Kidney (tissue), 14 donors: ENCODE results near the gene CARD10. TPM values are rescaled to one million over a fixed set of nuclear protein-coding genes. Genes with fewer than 3 reads are reported as not detected.
A peak's percentile ranks its signal among the peaks of the same experiment; 100 is the strongest.
"Not testable (repeated sequence)": the region's sequence is repeated elsewhere in the genome, so short reads cannot be mapped to it uniquely, and the experiment has no call there.

Experiments used
- DNase-seq, 5 donors: peaks; one replicate each; pipeline ENCODE4 v3.0.0-alpha.2; 2013 to 2020
- FAIRE-seq: peaks from 2 replicates; lab custom pipeline; 2012; peaks lifted over from hg19 to GRCh38; lab: Jason Lieb, UNC
- H3K27ac ChIP-seq, 2 donors: one replicate each; pipeline ENCODE4 v1.7.0; 2013; ENCODE audit warnings: low read depth in 2 of 2, low read length in 2 of 2, inconsistent platforms in 1 of 2
- H3K27me3 ChIP-seq: one replicate; pipeline ENCODE4 v1.7.1; 2013; ENCODE audit warnings: low read length, inconsistent platforms; ENCODE audit not compliant: control insufficient read depth, insufficient read depth
- H3K36me3 ChIP-seq, 3 donors: one replicate each; pipeline versions ENCODE4 v1.7.0 to v1.7.1; 2013; ENCODE audit warnings: low read length in 3 of 3, control low read depth in 1 of 3, inconsistent platforms in 1 of 3; ENCODE audit not compliant: insufficient read depth in 3 of 3, control insufficient read depth in 2 of 3
- H3K4me1 ChIP-seq, 3 donors: one replicate each; pipeline versions ENCODE4 v1.7.0 to v1.7.1; 2013; ENCODE audit warnings: low read length in 3 of 3, inconsistent platforms in 1 of 3, low read depth in 1 of 3; ENCODE audit not compliant: control insufficient read depth in 2 of 3, insufficient read depth in 2 of 3
- H3K4me3 ChIP-seq, 3 donors: one replicate each; pipeline versions ENCODE4 v1.7.0 to v1.8.1; 2013; ENCODE audit warnings: low read length in 3 of 3, control low read depth in 1 of 3, inconsistent platforms in 1 of 3
- H3K9ac ChIP-seq, 3 donors: one replicate each; pipeline versions ENCODE4 v1.7.0 to v1.7.1; 2013; ENCODE audit warnings: low read length in 3 of 3, control low read depth in 1 of 3, inconsistent platforms in 1 of 3
- H3K9me3 ChIP-seq, 3 donors: one replicate each; pipeline versions ENCODE4 v1.7.0 to v1.7.1; 2013; ENCODE audit warnings: low read length in 3 of 3, control low read depth in 1 of 3, inconsistent platforms in 1 of 3; ENCODE audit not compliant: control insufficient read depth in 2 of 3, insufficient read depth in 1 of 3
- intact Hi-C: fragments of 100-400 bp; cut with DNase I; formaldehyde crosslinking; loops from one replicate; pipeline ENCODE4 v1.11.1; 2022
- polyA plus RNA-seq: library from polyadenylated mRNA; stranded (reverse); fragments of 350-450 nt; fragmentation: Illumina TruSeq; extraction: RNeasy Lipid Tissue Mini Kit (QIAGEN cat#74804); gene quantifications from one replicate; pipeline ENCODE4 v1.2.3, GENCODE V29; 2014; ENCODE audit warnings: low read depth, low replicate concordance; ENCODE audit not compliant: insufficient read depth
- total RNA-seq: library from RNA; stranded (reverse); fragmentation: NEBNext Ultra II Directional; extraction: Animal tissue kit (Norgen Biotek cat#: 25700); gene quantifications from one replicate; pipeline ENCODE4 v1.2.1, GENCODE V29; 2021
- TF ChIP-seq, protein P1 (sequence below): IDR thresholded peaks from 3 replicates; pipeline ENCODE4 v1.5.1; 2012; ENCODE audit warnings: mild to moderate bottlenecking, moderate library complexity, borderline replicate concordance; ENCODE audit not compliant: insufficient read depth; ENCODE audit errors: extremely low read depth
- donor health status: control.
- donor health status: control.
- donor health status: control.
- donor health status: control.
- donor health status: control.
- donor health status: DM: yes; HTN: yes; CAD: no.
- donor health status: Normal renal cell carcinoma (clear cell type).

CARD10 gene
- total and polyA plus RNA-seq, 2 donors from 2014 or later: 32.4 to 42.3 TPM

DNA sequence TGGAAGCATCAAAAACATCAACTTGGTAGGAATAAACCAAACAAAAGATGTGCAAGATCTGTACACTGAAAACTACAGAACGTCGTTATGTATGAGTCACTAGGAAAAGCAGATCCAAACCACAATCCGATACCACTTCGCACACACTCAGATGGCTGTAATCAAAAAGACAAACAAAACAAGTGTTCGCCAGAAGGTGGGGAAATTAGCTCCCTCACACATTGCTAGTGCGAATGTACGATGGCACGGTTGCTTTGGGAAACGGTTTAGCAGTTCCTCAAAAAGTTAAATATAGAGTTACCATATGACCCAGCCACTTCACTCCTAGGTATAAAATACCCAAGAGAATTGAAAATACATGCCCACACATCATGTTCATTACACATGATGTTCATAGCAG is 14.8 kb upstream of the CARD10 start:
- Histone ChIP-seq H3K9me3 (no peaks in the 10 kb centered on the region), H3K27me3 (no peaks in the 10 kb centered on the region), H3K4me3 (no peak overlapping the region), H3K9ac (no peak overlapping the region), H3K36me3 (no peaks in the 10 kb centered on the region), H3K4me1 (peaks cover 0 to 6% (median 1%) of the 10 kb centered on the region in 3 donors), H3K27ac (no peak overlapping the region)
- TF ChIP-seq, protein P1, sequence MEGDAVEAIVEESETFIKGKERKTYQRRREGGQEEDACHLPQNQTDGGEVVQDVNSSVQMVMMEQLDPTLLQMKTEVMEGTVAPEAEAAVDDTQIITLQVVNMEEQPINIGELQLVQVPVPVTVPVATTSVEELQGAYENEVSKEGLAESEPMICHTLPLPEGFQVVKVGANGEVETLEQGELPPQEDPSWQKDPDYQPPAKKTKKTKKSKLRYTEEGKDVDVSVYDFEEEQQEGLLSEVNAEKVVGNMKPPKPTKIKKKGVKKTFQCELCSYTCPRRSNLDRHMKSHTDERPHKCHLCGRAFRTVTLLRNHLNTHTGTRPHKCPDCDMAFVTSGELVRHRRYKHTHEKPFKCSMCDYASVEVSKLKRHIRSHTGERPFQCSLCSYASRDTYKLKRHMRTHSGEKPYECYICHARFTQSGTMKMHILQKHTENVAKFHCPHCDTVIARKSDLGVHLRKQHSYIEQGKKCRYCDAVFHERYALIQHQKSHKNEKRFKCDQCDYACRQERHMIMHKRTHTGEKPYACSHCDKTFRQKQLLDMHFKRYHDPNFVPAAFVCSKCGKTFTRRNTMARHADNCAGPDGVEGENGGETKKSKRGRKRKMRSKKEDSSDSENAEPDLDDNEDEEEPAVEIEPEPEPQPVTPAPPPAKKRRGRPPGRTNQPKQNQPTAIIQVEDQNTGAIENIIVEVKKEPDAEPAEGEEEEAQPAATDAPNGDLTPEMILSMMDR: no peak
- DNase-seq (no peak), FAIRE-seq (no peak)
- intact Hi-C loops: no loop called here

DNA sequence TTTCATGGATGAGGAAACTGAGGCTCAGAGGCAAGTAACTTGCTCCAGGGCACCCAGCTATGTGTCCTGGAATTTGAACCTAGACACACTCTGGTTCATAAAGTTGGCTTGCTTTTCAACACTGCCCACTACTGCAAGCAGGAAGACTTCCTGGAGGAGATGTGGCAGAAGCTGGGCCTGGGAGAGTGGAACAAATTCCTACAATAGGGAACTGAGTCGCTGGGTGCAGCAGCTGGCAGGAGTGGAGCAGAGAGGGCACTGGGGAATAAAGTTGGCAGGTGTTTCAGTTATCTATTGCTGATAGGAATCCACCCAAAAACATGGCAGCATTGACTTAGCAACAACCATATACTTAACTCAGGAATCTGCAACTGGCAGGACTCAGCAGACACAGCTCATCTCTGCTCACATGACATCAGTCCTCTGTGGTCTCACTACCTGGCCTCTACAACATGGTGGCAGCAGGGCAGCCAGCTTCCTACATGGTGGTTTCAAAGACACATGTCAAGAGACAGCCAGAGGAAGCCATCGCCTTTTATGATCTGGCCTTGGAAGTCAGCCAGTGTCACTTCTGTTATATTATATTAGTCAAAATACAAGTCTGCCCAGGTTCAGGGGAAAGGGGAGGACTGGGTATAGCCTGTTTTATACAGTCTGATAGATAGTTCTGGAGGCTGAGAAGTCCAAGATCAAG is 10.6 kb upstream of the CARD10 start:
- Histone ChIP-seq H3K9ac (no peak overlapping the region), H3K4me3 (no peak overlapping the region), H3K27ac (no peak overlapping the region), H3K4me1 (no peaks in the 10 kb centered on the region), H3K9me3 (no peaks in the 10 kb centered on the region), H3K27me3 (no peaks in the 10 kb centered on the region), H3K36me3 (no peaks in the 10 kb centered on the region)
- FAIRE-seq (no peak), DNase-seq (peak in 1 of 5 donors; percentile 12)
- TF ChIP-seq, protein P1: no peak
- intact Hi-C loops: no loop called here

DNA sequence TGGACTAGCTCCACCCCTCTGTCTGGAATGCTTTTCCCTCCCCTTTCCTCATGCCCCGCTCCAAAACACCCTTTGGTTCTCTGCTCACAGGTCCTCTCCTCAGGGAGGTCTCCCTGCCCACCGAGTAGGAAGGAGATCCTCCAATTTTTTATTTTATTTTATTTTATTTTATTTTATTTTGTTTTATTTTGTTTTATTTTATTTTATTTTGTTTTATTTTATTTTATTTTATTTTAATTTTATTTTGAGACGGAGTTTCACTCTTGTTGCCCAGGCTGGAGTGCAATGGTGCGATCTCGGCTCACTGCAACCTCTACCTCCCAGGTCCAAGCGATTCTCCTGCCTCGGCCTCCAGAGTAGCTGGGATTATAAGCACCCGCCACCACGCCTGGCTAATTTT is 8.7 kb upstream of the CARD10 start:
- H3K9ac ChIP-seq, H3K9me3 ChIP-seq, intact Hi-C loops, H3K36me3 ChIP-seq, H3K4me3 ChIP-seq, H3K27me3 ChIP-seq, DNase-seq, H3K27ac ChIP-seq, H3K4me1 ChIP-seq: not testable (repeated sequence)
- peak; percentile 66 for FAIRE-seq

DNA sequence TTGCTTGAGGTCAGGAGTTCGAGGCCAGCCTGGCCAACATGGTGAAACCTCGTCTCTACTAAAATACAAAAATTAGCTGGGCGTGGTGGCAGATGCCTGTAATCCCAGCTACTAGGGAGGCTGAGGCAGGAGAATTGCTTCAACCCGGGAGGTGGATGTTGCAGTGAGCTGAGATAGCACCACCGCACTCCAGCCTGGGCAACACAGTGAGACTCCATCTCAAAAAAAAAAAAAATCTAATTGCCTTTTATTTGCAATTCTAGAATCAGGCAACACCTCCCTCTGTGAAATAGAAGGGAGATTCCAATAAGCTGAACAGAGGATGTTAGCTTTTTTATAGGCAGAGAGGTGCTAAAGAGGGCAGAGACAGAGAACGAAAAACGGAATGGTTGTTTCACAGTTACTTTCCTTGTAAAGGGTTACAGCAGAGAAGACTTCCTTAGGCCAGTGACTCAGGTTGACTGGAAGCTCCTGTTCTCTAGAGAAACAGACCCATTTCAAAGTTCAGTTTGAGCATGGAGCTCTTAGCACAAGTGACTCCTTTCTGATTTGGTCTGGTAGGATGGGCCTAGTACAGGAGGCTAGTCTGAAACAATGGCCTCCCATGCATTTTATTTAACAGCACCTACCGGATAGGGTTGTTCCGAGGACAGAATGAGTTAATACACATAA is 8.0 kb upstream of the CARD10 start:
- not testable (repeated sequence) for DNase-seq, H3K27ac ChIP-seq

More for the DNA sequence above, 8.0 kb upstream of the CARD10 start:
- H3K9me3 ChIP-seq, H3K4me1 ChIP-seq, intact Hi-C loops, FAIRE-seq, H3K9ac ChIP-seq, H3K36me3 ChIP-seq, H3K27me3 ChIP-seq, H3K4me3 ChIP-seq: not testable (repeated sequence)
